NCI-H345 (cell line): ENCODE results near the gene AP1S1.
A peak's percentile ranks its signal among the peaks of the same experiment; 100 is the strongest.
"Not testable (repeated sequence)": the region's sequence is repeated elsewhere in the genome, so short reads cannot be mapped to it uniquely, and the experiment has no call there.

Experiments used
- DNase-seq: peaks from one replicate; lab custom pipeline; 2025; lab: John Stamatoyannopoulos, UW

Gene AP1S1

GRCh38 chr7:101125989-101126650, 28.2 kb upstream of the AP1S1 start:
- DNase-seq, result no peak

- peak; percentile 29 for DNase-seq
Measured at GRCh38 chr7:101126651-101127459, 27.4 kb upstream of the AP1S1 start, which contains the start of gene SERPINE1. Gene SERPINE1, plus strand, starts transcription at chr7:101127104. Its CDS starts 1,290 bp downstream, at chr7:101128394.

GRCh38 chr7:101127460-101128039, 26.7 kb upstream of the AP1S1 start:
- DNase-seq, result no peak

- DNase-seq, result no peak
Measured at GRCh38 chr7:101128040-101128834, 26.0 kb upstream of the AP1S1 start.

- no peak for DNase-seq
Measured at GRCh38 chr7:101129603-101130117, 24.6 kb upstream of the AP1S1 start.

- not testable (repeated sequence) for DNase-seq
Measured at GRCh38 chr7:101132626-101133600, 21.4 kb upstream of the AP1S1 start.

GRCh38 chr7:101133621-101134398, 20.5 kb upstream of the AP1S1 start:
- DNase-seq, result no peak

GRCh38 chr7:101134399-101134980, 19.8 kb upstream of the AP1S1 start:
- DNase-seq, result no peak

GRCh38 chr7:101137651-101138212, 16.5 kb upstream of the AP1S1 start:
- DNase-seq, result no peak

- peak; percentile 25 for DNase-seq
Measured at GRCh38 chr7:101138213-101138870, 15.9 kb upstream of the AP1S1 start.

- no peak for DNase-seq
Measured at GRCh38 chr7:101140339-101140699, 14.0 kb upstream of the AP1S1 start.

- no peak for DNase-seq
Measured at GRCh38 chr7:101140746-101141382, 13.4 kb upstream of the AP1S1 start.

GRCh38 chr7:101151908-101152651, 2.2 kb upstream of the AP1S1 start:
- DNase-seq, result no peak

- DNase-seq, result no peak
Measured at GRCh38 chr7:101154693-101155102, 422 bp downstream of the AP1S1 start.

- DNase-seq, result no peak
Measured at GRCh38 chr7:101155303-101155702, 1.0 kb downstream of the AP1S1 start.

- DNase-seq, result no peak
Measured at GRCh38 chr7:101156277-101156676, 2.0 kb downstream of the AP1S1 start.

- DNase-seq, result no peak
Measured at GRCh38 chr7:101156866-101157589, 2.8 kb downstream of the AP1S1 start.
